A549 (cell line): ENCODE data around the gene CD84. TPM values are rescaled to one million over a fixed set of nuclear protein-coding genes. Genes with fewer than 3 reads are reported as not detected.
A peak's percentile ranks its signal among the peaks of the same experiment; 100 is the strongest.

Experiments
- ATAC-seq, 2 experiments: fragments of 200-7000 bp in 1 of 2; fragments of >200 bp in 1 of 2; cut with Nextera tagmentation in 1 of 2; cut with Tn5 transposase in 1 of 2; 3 replicates each; pipeline versions ENCODE4 v1.8.0 to v1.9.1; 2018 to 2020; ENCODE audit warnings: mild to moderate bottlenecking in 1 of 2, moderate library complexity in 1 of 2
- CTCF ChIA-PET: fragments of 300-600 bp; sonication (Branson Sonifier 250); formaldehyde crosslinking; extraction: SDS; loops from one replicate; lab custom pipeline; 2021; ENCODE audit warnings: antibody characterized with exemption, inconsistent platforms; lab: Yijun Ruan, JAX
- POLR2A ChIA-PET: fragments of 350-600 bp; formaldehyde crosslinking; extraction: SDS; loops from one replicate; lab custom pipeline; 2021; ENCODE audit warnings: antibody characterized with exemption, inconsistent platforms; lab: Yijun Ruan, JAX
- DNase-seq, 2 experiments: peaks; one replicate each; pipeline versions ENCODE4 v3.0.0 to v3.0.0-alpha.2; 2011 to 2016; ENCODE audit warnings: low read depth in 1 of 2, low spot score in 1 of 2
- FAIRE-seq: peaks from 2 replicates; lab custom pipeline; 2011; peaks lifted over from hg19 to GRCh38; lab: Jason Lieb, UNC
- H3K27ac ChIP-seq, 2 experiments: fragments of >200 bp; sonication (Bioruptor Twin); formaldehyde crosslinking; 3 replicates each; pipeline ENCODE4 v1.5.1; 2016 to 2017
- H3K4me1 ChIP-seq: fragments of >200 bp; sonication (Bioruptor Twin); formaldehyde crosslinking; 3 replicates; pipeline ENCODE4 v1.6.1; 2016
- H3K4me2 ChIP-seq: fragments of >200 bp; sonication (Bioruptor Twin); formaldehyde crosslinking; 3 replicates; pipeline ENCODE4 v1.6.1; 2016
- H3K4me3 ChIP-seq: fragments of >200 bp; sonication (Bioruptor Twin); formaldehyde crosslinking; 3 replicates; pipeline ENCODE4 v1.5.1; 2016
- H3K9me3 ChIP-seq: fragments of >200 bp; sonication (Bioruptor Twin); formaldehyde crosslinking; 3 replicates; pipeline ENCODE4 v1.6.1; 2016
- BHLHE40 ChIP-seq: IDR thresholded peaks from 2 replicates; pipeline ENCODE4 v1.6.1; 2012; ENCODE audit warnings: low read depth, low read length, inconsistent platforms
- CEBPB ChIP-seq, 2 experiments: fragments of >200 bp in 1 of 2; sonication (Bioruptor Twin) in 1 of 2; formaldehyde crosslinking in 1 of 2; IDR thresholded peaks; 2 replicates each; pipeline ENCODE4 v1.6.1; 2012 to 2016
- CHD2 ChIP-seq: fragments of 150-350 bp; IDR thresholded peaks from 2 replicates; pipeline ENCODE4 v1.6.1; 2014; ENCODE audit warnings: low read length; ENCODE audit not compliant: partially characterized antibody
- EHF ChIP-seq: fragments of 250-450 bp; sonication (Bioruptor Pico); IDR thresholded peaks from 2 replicates; pipeline ENCODE4 v1.5.0; 2020; ENCODE audit warnings: mild to moderate bottlenecking
- EP300 ChIP-seq, 2 experiments: fragments of >200 bp; sonication (Bioruptor Twin); formaldehyde crosslinking; IDR thresholded peaks; 2 replicates in 1 of 2; 3 replicates in 1 of 2; pipeline ENCODE4 v1.6.1; 2016 to 2017
- FOSB ChIP-seq: fragments of 250-450 bp; sonication (Bioruptor Pico); IDR thresholded peaks from 2 replicates; pipeline ENCODE4 v1.5.0; 2020; ENCODE audit warnings: mild to moderate bottlenecking, moderate library complexity
- FOSL2 ChIP-seq, 2 experiments: fragments of 450-650 bp in 1 of 2; fragments of >200 bp in 1 of 2; sonication (Bioruptor Twin) in 1 of 2; formaldehyde crosslinking; IDR thresholded peaks; 2 replicates each; pipeline versions ENCODE4 v1.5.0 to v1.6.1; 2016 to 2020; ENCODE audit warnings: mild to moderate bottlenecking in 1 of 2, moderate library complexity in 1 of 2
- HOXA7 ChIP-seq: fragments of 250-450 bp; sonication (Bioruptor Pico); IDR thresholded peaks from 2 replicates; pipeline ENCODE4 v1.5.0; 2020; ENCODE audit warnings: mild to moderate bottlenecking, moderate library complexity
- HOXB13 ChIP-seq: fragments of 250-450 bp; sonication (Bioruptor Pico); IDR thresholded peaks from 2 replicates; pipeline ENCODE4 v1.5.0; 2020; ENCODE audit warnings: low read depth, mild to moderate bottlenecking, moderate library complexity
- MAFK ChIP-seq: fragments of 450-650 bp; IDR thresholded peaks from 2 replicates; pipeline ENCODE4 v1.6.1; 2014; ENCODE audit not compliant: partially characterized antibody
- MAX ChIP-seq: IDR thresholded peaks from 2 replicates; pipeline ENCODE4 v1.6.1; 2012
- MYC ChIP-seq: IDR thresholded peaks from 2 replicates; pipeline ENCODE4 v1.6.1; 2012; ENCODE audit warnings: mild to moderate bottlenecking, inconsistent platforms, low read length, improper control_type of control experiment, borderline replicate concordance
- NFE2L2 ChIP-seq: fragments of 150-350 bp; conservative IDR thresholded peaks from 2 replicates; pipeline ENCODE4 v1.6.1; 2014; ENCODE audit warnings: low read length
- NR3C1 ChIP-seq: fragments of >200 bp; sonication (Bioruptor Twin); formaldehyde crosslinking; IDR thresholded peaks from 3 replicates; pipeline ENCODE4 v1.6.1; 2017
- RFX5 ChIP-seq: fragments of 450-650 bp; IDR thresholded peaks from 2 replicates; pipeline ENCODE4 v1.7.1; 2014; ENCODE audit warnings: antibody characterized with exemption, mild to moderate bottlenecking, moderate library complexity
- TP53 ChIP-seq: fragments of 250-450 bp; sonication (Bioruptor Pico); IDR thresholded peaks from 2 replicates; pipeline ENCODE4 v1.5.0; 2021; ENCODE audit warnings: mild to moderate bottlenecking, moderate library complexity
- WGBS: methylation state at CpG from one replicate; pipeline ENCODE4 v1.1.6; 2017; ENCODE audit errors: missing lambda C conversion rate; 5-methylcytosine and 5-hydroxymethylcytosine counted together
- polyA plus RNA-seq, 4 experiments: library from polyadenylated mRNA; depleted of rRNA in 3 of 4; stranded (reverse); fragments of >200 nt; fragmentation: RNase III in 1 of 4; extraction: RNeasy Plus Mini Kit Qiagen cat#74134 plus additional on column Dnase treatment in 1 of 4; gene quantifications; 2 replicates in 3 of 4; 3 replicates in 1 of 4; pipeline ENCODE4 v1.2.3, GENCODE V29; 2011 to 2017

CD84 gene
- polyA plus RNA-seq, 2 of the 4 experiments (the other 2 are of a cell fraction) = not detected

DNA sequence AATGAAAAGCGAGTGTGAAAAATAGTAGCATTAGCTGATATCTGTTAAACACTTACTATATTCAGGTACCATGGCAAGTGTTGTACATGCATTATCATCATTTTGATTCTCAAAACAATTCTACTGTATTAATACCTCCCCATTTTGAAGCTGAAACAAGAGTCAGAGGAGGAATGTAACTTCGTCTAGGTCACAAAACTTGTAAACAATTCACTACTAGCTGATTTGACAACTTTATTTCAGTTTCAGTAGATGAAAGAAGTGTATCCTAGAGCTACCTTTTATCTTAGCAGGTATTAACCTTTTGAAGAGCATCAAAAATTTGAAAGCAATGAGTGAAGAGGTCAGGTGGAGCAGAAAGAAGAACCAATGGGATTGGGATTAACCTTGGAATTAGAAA, 1.6 kb downstream of the CD84 start:
- ChIA-PET CTCF (interaction anchor here (0.6 to 1.1 kb wide), 3 partner anchors 32 to 111 kb away, joined by 3 read pairs; no protein-coding TSS in a partner anchor), POLR2A (no interaction called here)
- FAIRE-seq (no peak), ATAC-seq (no peak)
- Histone ChIP-seq H3K4me3 (no peak overlapping the region), H3K9me3 (no peaks in the 10 kb centered on the region), H3K4me1 (no peaks in the 10 kb centered on the region), H3K27ac (no peak overlapping the region)
- 29% methylated on average over 2 of the region's 2 CpGs for WGBS
- TF ChIP-seq EHF (CRISPR knock-in tag) (no peak), MAX (no peak), NFE2L2 (no peak), NR3C1 (no peak), FOSB (CRISPR knock-in tag) (no peak), BHLHE40 (no peak), FOSL2 (IDR thresholded peaks at IDR 0.05) (no peak), FOSL2 (CRISPR knock-in tag; IDR thresholded peaks at IDR 0.05) (no peak)
- TF ChIP-seq, all 56 proteins: peak for 0
- DNase-seq = no peak
- H3K4me2 ChIP-seq = no peak overlapping the region

GRCh38 chr1:160576884-160577283, 2.4 kb downstream of the CD84 start:
- no peak for DNase-seq
- 32% methylated on average over 1 of the region's 2 CpGs for WGBS
- H3K27ac ChIP-seq = no peak overlapping the region
- H3K4me1 ChIP-seq = no peaks in the 10 kb centered on the region
- FAIRE-seq = no peak
- no peaks in the 10 kb centered on the region for H3K9me3 ChIP-seq
- no peak overlapping the region for H3K4me3 ChIP-seq
- TF ChIP-seq CEBPB (IDR thresholded peaks at IDR 0.05) (no peak), TP53 (no peak)
- H3K4me2 ChIP-seq = no peak overlapping the region
- POLR2A ChIA-PET = no interaction called here
- no peak for ATAC-seq
- CTCF ChIA-PET = interaction anchor here (0.6 to 1.1 kb wide), 2 partner anchors 33 to 93 kb away, joined by 3 read pairs; no protein-coding TSS in a partner anchor

DNA sequence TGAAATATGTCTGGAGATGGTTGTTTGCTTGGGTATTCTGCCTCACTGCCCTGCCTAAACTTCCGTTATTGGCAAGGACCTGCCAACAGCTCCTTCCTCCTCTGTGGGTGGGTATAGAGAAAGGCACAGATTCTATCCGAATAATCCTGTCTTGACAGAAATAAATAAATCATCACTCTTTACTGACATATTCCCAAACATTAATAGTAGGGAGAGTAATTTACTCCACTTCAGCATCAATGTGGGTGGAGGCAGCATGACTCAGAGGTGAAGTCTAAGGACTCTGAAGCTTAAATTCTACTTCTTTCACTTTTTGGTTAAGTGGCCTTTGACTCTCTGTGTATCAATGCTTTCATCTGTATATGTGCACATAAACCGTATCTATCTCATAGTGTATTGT, 2.9 kb downstream of the CD84 start:
- no peak for TF ChIP-seq MAFK
- no peak for TF ChIP-seq EP300 (IDR thresholded peaks at IDR 0.05)
- no peak for TF ChIP-seq MYC
- H3K4me2 ChIP-seq = no peak overlapping the region
- no peak overlapping the region for H3K4me3 ChIP-seq
- FAIRE-seq (no peak), DNase-seq (no peak), ATAC-seq (no peak)
- POLR2A ChIA-PET = no interaction called here
- no peaks in the 10 kb centered on the region for H3K9me3 ChIP-seq
- no peaks in the 10 kb centered on the region for H3K4me1 ChIP-seq
- 58% methylated on average over 3 of the region's 3 CpGs for WGBS
- CTCF ChIA-PET = no interaction called here
- no peak overlapping the region for H3K27ac ChIP-seq

GRCh38 chr1:160575112-160575664, 4.1 kb downstream of the CD84 start:
- H3K4me3 ChIP-seq = no peak overlapping the region
- FAIRE-seq (no peak), DNase-seq (no peak), ATAC-seq (no peak)
- no peak overlapping the region for H3K27ac ChIP-seq
- no peak for TF ChIP-seq HOXB13 (CRISPR knock-in tag)
- no peak overlapping the region for H3K4me2 ChIP-seq
- H3K9me3 ChIP-seq = no peaks in the 10 kb centered on the region
- POLR2A ChIA-PET = no interaction called here
- WGBS = 62% methylated on average over 5 of the region's 5 CpGs
- CTCF ChIA-PET = interaction anchor here (1.1 kb wide), 1 partner anchor 34 kb away, joined by 3 read pairs; no protein-coding TSS in a partner anchor
- H3K4me1 ChIP-seq = no peaks in the 10 kb centered on the region

GRCh38 chr1:160570840-160571239, 8.5 kb downstream of the CD84 start:
- FAIRE-seq (no peak), ATAC-seq (no peak), DNase-seq (no peak)
- no peak overlapping the region for H3K27ac ChIP-seq
- H3K9me3 ChIP-seq = no peaks in the 10 kb centered on the region
- ChIA-PET CTCF (no interaction called here), POLR2A (no interaction called here)
- 49% methylated on average over 3 of the region's 3 CpGs for WGBS
- no peak for TF ChIP-seq RFX5
- TF ChIP-seq CHD2 = no peak
- TF ChIP-seq HOXA7 (CRISPR knock-in tag) = no peak
- peak; percentile 21 for TF ChIP-seq MAFK
- no peaks in the 10 kb centered on the region for H3K4me1 ChIP-seq
- no peak overlapping the region for H3K4me2 ChIP-seq
- H3K4me3 ChIP-seq = no peak overlapping the region
